DND-41 (cell line): ENCODE data around the gene OR6F1.

Experiments
- CTCF ChIP-seq: IDR thresholded peaks from 2 replicates; pipeline ENCODE4 v1.5.1; 2012; ENCODE audit warnings: borderline replicate concordance, low read length, moderate library complexity, mild to moderate bottlenecking; ENCODE audit not compliant: poor library complexity, severe bottlenecking; ENCODE audit errors: extremely low read depth
- EZH2 ChIP-seq: IDR thresholded peaks from 3 replicates; pipeline ENCODE4 v1.6.1; 2012; ENCODE audit warnings: borderline replicate concordance, low read depth, mild to moderate bottlenecking, moderate library complexity, low read length, inconsistent platforms; ENCODE audit not compliant: severe bottlenecking

- TF ChIP-seq CTCF (no peak), EZH2 (no peak)
Observed at GRCh38 chr1:247701338-247701737, 15.1 kb downstream of the OR6F1 start.
